GM23338 (cell line): Measurements from ENCODE around the gene MYO5C. TPM values are rescaled to one million over a fixed set of nuclear protein-coding genes. Genes with fewer than 3 reads are reported as not detected.
"Not testable (repeated sequence)": the region's sequence is repeated elsewhere in the genome, so short reads cannot be mapped to it uniquely, and the experiment has no call there.

ENCODE experiments used
- ATAC-seq: fragments of 200-7000 bp; cut with Tn5 transposase; 3 replicates; pipeline ENCODE4 v1.9.1; 2020
- DNase-seq: peaks from one replicate; pipeline ENCODE4 v3.0.0-alpha.2; 2015; ENCODE audit warnings: low spot score
- H2AFZ ChIP-seq: fragments of 200-600 bp; sonication (generic); 2 replicates; pipeline ENCODE4 v1.8.0; 2016; ENCODE audit warnings: antibody characterized with exemption, mild to moderate bottlenecking, moderate library complexity
- H3F3A ChIP-seq: fragments of 200-600 bp; sonication (generic); replicated peaks from 2 replicates; pipeline ENCODE4 v1.8.0; 2017; ENCODE audit warnings: antibody characterized with exemption, mixed run types, low read depth
- H3K27ac ChIP-seq: fragments of 200-600 bp; sonication (generic); 2 replicates; pipeline ENCODE4 v1.6.1; 2016; ENCODE audit warnings: low read depth
- H3K27me3 ChIP-seq: fragments of 200-600 bp; sonication (generic); 2 replicates; pipeline ENCODE4 v1.8.0; 2016; ENCODE audit warnings: mild to moderate bottlenecking, mixed run types, moderate library complexity; ENCODE audit not compliant: insufficient read depth
- H3K36me3 ChIP-seq: fragments of 200-600 bp; sonication (generic); 2 replicates; pipeline ENCODE4 v1.8.0; 2016; ENCODE audit warnings: mild to moderate bottlenecking; ENCODE audit not compliant: insufficient read depth
- H3K4me1 ChIP-seq: fragments of 200-600 bp; sonication (generic); 2 replicates; pipeline ENCODE4 v1.8.0; 2016; ENCODE audit warnings: mild to moderate bottlenecking, moderate library complexity; ENCODE audit not compliant: insufficient read depth
- H3K4me2 ChIP-seq: fragments of 200-600 bp; sonication (generic); 2 replicates; pipeline ENCODE4 v1.7.1; 2017; ENCODE audit warnings: mixed run types
- H3K4me3 ChIP-seq: fragments of 200-600 bp; sonication (generic); 2 replicates; pipeline ENCODE4 v1.6.1; 2016; ENCODE audit warnings: mixed run types
- H3K79me2 ChIP-seq: fragments of 200-600 bp; sonication (generic); replicated peaks from 2 replicates; pipeline ENCODE4 v1.8.0; 2017; ENCODE audit warnings: mild to moderate bottlenecking; ENCODE audit not compliant: insufficient read depth
- H3K9me2 ChIP-seq: fragments of 200-600 bp; sonication (generic); 2 replicates; pipeline ENCODE4 v1.8.0; 2017; ENCODE audit not compliant: insufficient read depth
- H4K20me1 ChIP-seq: fragments of 200-600 bp; sonication (generic); replicated peaks from 2 replicates; pipeline ENCODE4 v1.8.0; 2017; ENCODE audit warnings: mild to moderate bottlenecking; ENCODE audit not compliant: insufficient read depth
- H3K27ac Mint-ChIP-seq: 2 replicates; pipeline ENCODE4 v1.8.0; 2020; ENCODE audit warnings: inconsistent platforms, mild to moderate bottlenecking, moderate library complexity, mixed read lengths
- H3K27me3 Mint-ChIP-seq: 3 replicates; pipeline ENCODE4 v1.8.0; 2022; ENCODE audit warnings: low read depth, mild to moderate bottlenecking, moderate library complexity, mixed read lengths, inconsistent platforms; ENCODE audit not compliant: insufficient read depth, poor library complexity
- H3K36me3 Mint-ChIP-seq: 3 replicates; pipeline ENCODE4 v1.8.0; 2021; ENCODE audit warnings: low read depth, mild to moderate bottlenecking, inconsistent platforms, moderate library complexity, mixed read lengths
- H3K4me1 Mint-ChIP-seq: 3 replicates; pipeline ENCODE4 v1.8.0; 2020; ENCODE audit warnings: mild to moderate bottlenecking, inconsistent platforms, mixed read lengths
- H3K4me3 Mint-ChIP-seq: 3 replicates; pipeline ENCODE4 v1.8.0; 2021; ENCODE audit warnings: moderate library complexity, mild to moderate bottlenecking, inconsistent platforms, mixed read lengths
- H3K9me3 Mint-ChIP-seq: 3 replicates; pipeline ENCODE4 v1.8.0; 2020; ENCODE audit warnings: moderate library complexity, mild to moderate bottlenecking, inconsistent platforms, mixed read lengths
- EZH2 ChIP-seq: fragments of 200-600 bp; sonication (generic); IDR thresholded peaks from one replicate; pipeline ENCODE4 v1.8.0; 2017; ENCODE audit warnings: antibody characterized with exemption, mild to moderate bottlenecking, low read depth; ENCODE audit not compliant: unreplicated experiment
- JUNB ChIP-seq: IDR thresholded peaks from one replicate; pipeline ENCODE4 v1.6.1; 2016; ENCODE audit warnings: antibody characterized with exemption; ENCODE audit not compliant: unreplicated experiment
- NANOG ChIP-seq: IDR thresholded peaks from 2 replicates; pipeline ENCODE4 v1.6.1; 2016; ENCODE audit warnings: antibody characterized with exemption, borderline replicate concordance
- REST ChIP-seq: IDR thresholded peaks from one replicate; pipeline ENCODE4 v1.6.1; 2018; ENCODE audit warnings: antibody characterized with exemption; ENCODE audit not compliant: unreplicated experiment
- ZNF114 ChIP-seq: fragments of 250-450 bp; sonication (Bioruptor Pico); IDR thresholded peaks from 2 replicates; pipeline ENCODE4 v1.5.0; 2020; ENCODE audit warnings: mild to moderate bottlenecking, moderate library complexity
- ZNF331 ChIP-seq: fragments of 250-450 bp; sonication (Bioruptor Pico); IDR thresholded peaks from 2 replicates; pipeline ENCODE4 v1.5.0; 2020; ENCODE audit warnings: low read depth, mild to moderate bottlenecking, moderate library complexity
- ZNF462 ChIP-seq: fragments of 250-450 bp; sonication (Bioruptor Pico); IDR thresholded peaks from 2 replicates; pipeline ENCODE4 v1.5.0; 2020; ENCODE audit warnings: mild to moderate bottlenecking, moderate library complexity
- polyA plus RNA-seq: library from polyadenylated mRNA; unstranded; fragments of >200 nt; fragmentation: Nextera tagmentation; extraction: Ambion mirVana; gene quantifications from 2 replicates; pipeline ENCODE4 v1.2.1, GENCODE V29; 2016
- total RNA-seq: library from RNA; depleted of rRNA; stranded (reverse); fragments of >200 nt; shearing (Covaris generic); gene quantifications from 2 replicates; pipeline ENCODE4 v1.2.3, GENCODE V29; 2014

MYO5C gene
- total and polyA plus RNA-seq, 2 experiments from 2014 or later = 7.9 to 28.8 TPM

- Mint-ChIP-seq H3K27me3 (peaks cover 7% of the 10 kb centered on the region), H3K27ac (no peak overlapping the region), H3K4me1 (peaks cover 22% of the 10 kb centered on the region), H3K9me3 (peaks cover 19% of the 10 kb centered on the region), H3K36me3 (peaks cover 51% of the 10 kb centered on the region), H3K4me3 (no peak overlapping the region)
- TF ChIP-seq ZNF462 (no peak), NANOG (no peak), EZH2 (no peak), JUNB (no peak), ZNF331 (no peak), REST (no peak), ZNF114 (no peak)
- H3K27ac ChIP-seq = no peak overlapping the region
- ATAC-seq = no peak
- DNase-seq = no peak
- no peaks in the 10 kb centered on the region; the same call in 1 of the 2 replicates for H4K20me1 ChIP-seq
- peaks cover 18% of the 10 kb centered on the region; the same call in 1 of the 2 replicates for H3K79me2 ChIP-seq
- no peak overlapping the region for H2AFZ ChIP-seq
- H3K9me2 ChIP-seq = no peaks in the 10 kb centered on the region
- no peaks in the 10 kb centered on the region for H3K4me1 ChIP-seq
- no peak overlapping the region for H3K4me2 ChIP-seq
- no peaks in the 10 kb centered on the region for H3F3A ChIP-seq
- H3K4me3 ChIP-seq = no peak overlapping the region
- H3K27me3 ChIP-seq = no peaks in the 10 kb centered on the region
- H3K36me3 ChIP-seq = 0 out of 2 replicates have a peak, but pooled peaks cover 4% of the 10 kb centered on the region
These were observed 8.5 kb downstream of the MYO5C start for GRCh38 chr15:52287114-52287513.

GRCh38 chr15:52285941-52286340 lies 9.7 kb downstream of the MYO5C start:
- not testable (repeated sequence) for H3K9me2 ChIP-seq, H3K27ac ChIP-seq, H3K27me3 ChIP-seq, H3K27ac Mint-ChIP-seq, H4K20me1 ChIP-seq, H3F3A ChIP-seq, ATAC-seq, H3K4me1 ChIP-seq, DNase-seq, H3K4me3 Mint-ChIP-seq, H3K4me2 ChIP-seq, H3K4me3 ChIP-seq, H3K36me3 ChIP-seq, H2AFZ ChIP-seq
- Mint-ChIP-seq H3K9me3 (peaks cover 19% of the 10 kb centered on the region), H3K4me1 (peaks cover 22% of the 10 kb centered on the region), H3K36me3 (peaks cover 50% of the 10 kb centered on the region), H3K27me3 (peaks cover 10% of the 10 kb centered on the region)
- peaks cover 18% of the 10 kb centered on the region; the same call in 1 of the 2 replicates for H3K79me2 ChIP-seq
